Pulmonary artery endothelial cell (primary cell): Measurements from ENCODE around the gene ERC1. TPM values are rescaled to one million over a fixed set of nuclear protein-coding genes. Genes with fewer than 3 reads are reported as not detected.

Source experiments
- DNase-seq: peaks from one replicate; pipeline ENCODE4 v3.0.0-alpha.2; 2011; ENCODE audit warnings: low read depth, low spot score
- total RNA-seq: library from RNA; depleted of rRNA; stranded (reverse); fragments of >200 nt; gene quantifications from 2 replicates; pipeline ENCODE4 v1.2.3, GENCODE V29; 2014

ERC1 gene
- total RNA-seq, 1 donor from 2014 or later: 24.1 TPM

GRCh38 chr12:1435456-1435855 lies 444.4 kb downstream of the ERC1 start:
- DNase-seq: no peak

- DNase-seq: no peak
Measured at GRCh38 chr12:1436015-1436414, 445.0 kb downstream of the ERC1 start.

GRCh38 chr12:1436981-1437380 lies 446.0 kb downstream of the ERC1 start:
- DNase-seq: no peak

GRCh38 chr12:1439201-1439600 lies 448.2 kb downstream of the ERC1 start:
- DNase-seq: no peak

GRCh38 chr12:1439687-1440086 lies 448.7 kb downstream of the ERC1 start:
- DNase-seq: no peak

GRCh38 chr12:1443421-1444141 lies 452.6 kb downstream of the ERC1 start:
- no peak for DNase-seq

- DNase-seq: no peak
Measured at GRCh38 chr12:1444142-1444516, 453.1 kb downstream of the ERC1 start.

GRCh38 chr12:1445807-1446206 lies 454.8 kb downstream of the ERC1 start:
- no peak for DNase-seq

GRCh38 chr12:1448336-1448735 lies 457.3 kb downstream of the ERC1 start:
- no peak for DNase-seq

GRCh38 chr12:1453810-1454209 lies 462.8 kb downstream of the ERC1 start:
- DNase-seq: no peak

- no peak for DNase-seq
Measured at GRCh38 chr12:1456885-1457284, 465.9 kb downstream of the ERC1 start.

- DNase-seq: no peak
Measured at GRCh38 chr12:1457901-1458300, 466.9 kb downstream of the ERC1 start.

- DNase-seq: no peak
Measured at GRCh38 chr12:1459339-1459738, 468.3 kb downstream of the ERC1 start.

GRCh38 chr12:1463073-1463905 lies 472.3 kb downstream of the ERC1 start:
- no peak for DNase-seq

- DNase-seq: no peak
Measured at GRCh38 chr12:1464925-1465324, 473.9 kb downstream of the ERC1 start.

- DNase-seq: no peak
Measured at GRCh38 chr12:1465990-1466389, 475.0 kb downstream of the ERC1 start.

- DNase-seq: no peak
Measured at GRCh38 chr12:1466481-1467154, 475.6 kb downstream of the ERC1 start.

GRCh38 chr12:1467710-1468109 lies 476.7 kb downstream of the ERC1 start:
- no peak for DNase-seq

GRCh38 chr12:1469070-1469469 lies 478.0 kb downstream of the ERC1 start:
- no peak for DNase-seq

GRCh38 chr12:1470051-1470450 lies 479.0 kb downstream of the ERC1 start:
- no peak for DNase-seq

GRCh38 chr12:1471224-1471623 lies 480.2 kb downstream of the ERC1 start:
- DNase-seq: no peak

GRCh38 chr12:1473418-1473817 lies 482.4 kb downstream of the ERC1 start:
- no peak for DNase-seq
